Hematopoietic multipotent progenitor cell treated with erythropoietin and hydrocortisone succinate and interleukin-3 and kit ligand, for 6 days (in vitro differentiated cells): ENCODE data around the gene SDCCAG8.

Experiments
- DNase-seq: peaks from one replicate; pipeline ENCODE4 v3.0.0-alpha.2; 2015

The SDCCAG8 gene

GRCh38 chr1:243428617-243429342 lies 172.9 kb downstream of the SDCCAG8 start:
- DNase-seq = no peak

- no peak for DNase-seq
Measured at GRCh38 chr1:243431591-243431990, 175.8 kb downstream of the SDCCAG8 start.

GRCh38 chr1:243432136-243432535 lies 176.3 kb downstream of the SDCCAG8 start:
- no peak for DNase-seq

GRCh38 chr1:243433737-243434370 lies 178.0 kb downstream of the SDCCAG8 start:
- DNase-seq = peak; percentile 28

- no peak for DNase-seq
Measured at GRCh38 chr1:243434594-243434993, 178.8 kb downstream of the SDCCAG8 start.

GRCh38 chr1:243435836-243436235 lies 180.0 kb downstream of the SDCCAG8 start:
- DNase-seq = peak; percentile 90

GRCh38 chr1:243438146-243438545 lies 182.3 kb downstream of the SDCCAG8 start:
- DNase-seq = peak; percentile 54

GRCh38 chr1:243438815-243439214 lies 183.0 kb downstream of the SDCCAG8 start:
- DNase-seq = no peak

GRCh38 chr1:243440406-243440805 lies 184.6 kb downstream of the SDCCAG8 start:
- no peak for DNase-seq

GRCh38 chr1:243441601-243442000 lies 185.8 kb downstream of the SDCCAG8 start:
- DNase-seq = no peak

GRCh38 chr1:243443557-243443956 lies 187.7 kb downstream of the SDCCAG8 start:
- DNase-seq = no peak

- DNase-seq = peak; percentile 95
Measured at GRCh38 chr1:243447347-243447746, 191.5 kb downstream of the SDCCAG8 start.

GRCh38 chr1:243447844-243448243 lies 192.0 kb downstream of the SDCCAG8 start:
- peak; percentile 45 for DNase-seq

- DNase-seq = no peak
Measured at GRCh38 chr1:243449373-243449772, 193.5 kb downstream of the SDCCAG8 start.

- DNase-seq = peak; percentile 50
Measured at GRCh38 chr1:243452092-243452491, 196.3 kb downstream of the SDCCAG8 start.

GRCh38 chr1:243454328-243454997 lies 198.6 kb downstream of the SDCCAG8 start:
- DNase-seq = no peak

GRCh38 chr1:243455760-243456651 lies 200.2 kb downstream of the SDCCAG8 start:
- DNase-seq = no peak

GRCh38 chr1:243457363-243457982 lies 201.6 kb downstream of the SDCCAG8 start:
- DNase-seq = no peak

GRCh38 chr1:243459059-243459458 lies 203.2 kb downstream of the SDCCAG8 start:
- DNase-seq = peak; percentile 47

- DNase-seq = no peak
Measured at GRCh38 chr1:243461700-243462099, 205.9 kb downstream of the SDCCAG8 start.

- no peak for DNase-seq
Measured at GRCh38 chr1:243462929-243463697, 207.3 kb downstream of the SDCCAG8 start.

- no peak for DNase-seq
Measured at GRCh38 chr1:243465081-243465480, 209.2 kb downstream of the SDCCAG8 start.
